Rectal smooth muscle tissue (tissue), 1 donor: ENCODE data around the gene DRD2.

ENCODE experiments used
- H3K27ac ChIP-seq: one replicate; pipeline ENCODE4 v1.7.0; 2013; ENCODE audit warnings: low read depth, low read length, inconsistent platforms
- H3K27me3 ChIP-seq: one replicate; pipeline ENCODE4 v1.7.0; 2013; ENCODE audit warnings: low read length; ENCODE audit not compliant: control insufficient read depth, insufficient read depth
- H3K36me3 ChIP-seq: one replicate; pipeline ENCODE4 v1.7.0; 2013; ENCODE audit warnings: low read length; ENCODE audit not compliant: control insufficient read depth, insufficient read depth
- H3K4me1 ChIP-seq: one replicate; pipeline ENCODE4 v1.7.0; 2013; ENCODE audit warnings: low read length; ENCODE audit not compliant: control insufficient read depth, insufficient read depth
- H3K4me3 ChIP-seq: one replicate; pipeline ENCODE4 v1.7.0; 2013; ENCODE audit warnings: low read length
- H3K9ac ChIP-seq: one replicate; pipeline ENCODE4 v1.7.0; 2013; ENCODE audit warnings: low read length

The DRD2 gene

GRCh38 chr11:113405724-113406478, 69.3 kb downstream of the DRD2 start:
- Histone ChIP-seq H3K9ac (no peak overlapping the region), H3K4me1 (no peaks in the 10 kb centered on the region), H3K4me3 (no peak overlapping the region), H3K27ac (no peak overlapping the region), H3K36me3 (no peaks in the 10 kb centered on the region), H3K27me3 (no peaks in the 10 kb centered on the region)

GRCh38 chr11:113404859-113405430, 70.3 kb downstream of the DRD2 start:
- Histone ChIP-seq H3K4me3 (no peak overlapping the region), H3K4me1 (no peaks in the 10 kb centered on the region), H3K27me3 (no peaks in the 10 kb centered on the region), H3K27ac (no peak overlapping the region), H3K9ac (no peak overlapping the region), H3K36me3 (no peaks in the 10 kb centered on the region)

GRCh38 chr11:113401718-113402117, 73.5 kb downstream of the DRD2 start:
- H3K4me3 ChIP-seq, result no peak overlapping the region
- H3K27me3 ChIP-seq, result no peaks in the 10 kb centered on the region
- H3K36me3 ChIP-seq, result no peaks in the 10 kb centered on the region
- no peaks in the 10 kb centered on the region for H3K4me1 ChIP-seq
- no peak overlapping the region for H3K9ac ChIP-seq
- H3K27ac ChIP-seq, result no peak overlapping the region

- no peaks in the 10 kb centered on the region for H3K27me3 ChIP-seq
- no peak overlapping the region for H3K27ac ChIP-seq
- H3K9ac ChIP-seq, result no peak overlapping the region
- no peaks in the 10 kb centered on the region for H3K36me3 ChIP-seq
- H3K4me3 ChIP-seq, result no peak overlapping the region
- H3K4me1 ChIP-seq, result no peaks in the 10 kb centered on the region
Observed at GRCh38 chr11:113400631-113401230, 74.5 kb downstream of the DRD2 start.

GRCh38 chr11:113398669-113399430, 76.3 kb downstream of the DRD2 start:
- Histone ChIP-seq H3K4me1 (no peaks in the 10 kb centered on the region), H3K27ac (no peak overlapping the region), H3K4me3 (no peak overlapping the region), H3K9ac (no peak overlapping the region), H3K27me3 (no peaks in the 10 kb centered on the region), H3K36me3 (no peaks in the 10 kb centered on the region)

- H3K4me1 ChIP-seq, result no peaks in the 10 kb centered on the region
- H3K27me3 ChIP-seq, result no peaks in the 10 kb centered on the region
- no peak overlapping the region for H3K9ac ChIP-seq
- H3K4me3 ChIP-seq, result no peak overlapping the region
- H3K27ac ChIP-seq, result no peak overlapping the region
- no peaks in the 10 kb centered on the region for H3K36me3 ChIP-seq
Observed at GRCh38 chr11:113397821-113398220, 77.4 kb downstream of the DRD2 start.

- Histone ChIP-seq H3K4me3 (no peak overlapping the region), H3K36me3 (no peaks in the 10 kb centered on the region), H3K27me3 (no peaks in the 10 kb centered on the region), H3K9ac (no peak overlapping the region), H3K27ac (no peak overlapping the region), H3K4me1 (no peaks in the 10 kb centered on the region)
Observed at GRCh38 chr11:113397212-113397611, 78.0 kb downstream of the DRD2 start.

- H3K4me1 ChIP-seq, result no peaks in the 10 kb centered on the region
- H3K36me3 ChIP-seq, result no peaks in the 10 kb centered on the region
- H3K9ac ChIP-seq, result no peak overlapping the region
- no peak overlapping the region for H3K4me3 ChIP-seq
- no peak overlapping the region for H3K27ac ChIP-seq
- no peaks in the 10 kb centered on the region for H3K27me3 ChIP-seq
Observed at GRCh38 chr11:113396690-113397089, 78.5 kb downstream of the DRD2 start.

- H3K27ac ChIP-seq, result no peak overlapping the region
- no peak overlapping the region for H3K4me3 ChIP-seq
- H3K4me1 ChIP-seq, result no peaks in the 10 kb centered on the region
- no peak overlapping the region for H3K9ac ChIP-seq
- H3K36me3 ChIP-seq, result no peaks in the 10 kb centered on the region
- H3K27me3 ChIP-seq, result peaks cover 2% of the 10 kb centered on the region
Observed at GRCh38 chr11:113395782-113396336, 79.3 kb downstream of the DRD2 start.

- no peaks in the 10 kb centered on the region for H3K4me1 ChIP-seq
- no peak overlapping the region for H3K4me3 ChIP-seq
- no peak overlapping the region for H3K9ac ChIP-seq
- no peaks in the 10 kb centered on the region for H3K36me3 ChIP-seq
- peaks cover 2% of the 10 kb centered on the region for H3K27me3 ChIP-seq
- H3K27ac ChIP-seq, result no peak overlapping the region
Observed at GRCh38 chr11:113394919-113395318, 80.3 kb downstream of the DRD2 start.

- Histone ChIP-seq H3K27me3 (peaks cover 2% of the 10 kb centered on the region), H3K27ac (no peak overlapping the region), H3K9ac (no peak overlapping the region), H3K4me1 (no peaks in the 10 kb centered on the region), H3K36me3 (no peaks in the 10 kb centered on the region), H3K4me3 (no peak overlapping the region)
Observed at GRCh38 chr11:113393501-113393985, 81.7 kb downstream of the DRD2 start.
